Upper lobe of left lung (tissue), 6 donors: ENCODE measurements around the gene WNT8B. TPM values are rescaled to one million over a fixed set of nuclear protein-coding genes. Genes with fewer than 3 reads are reported as not detected.

ENCODE experiments used
- ATAC-seq, 2 donors: fragments of 200-7000 bp; cut with Tn5 transposase; one replicate each; pipeline ENCODE4 v1.9.1; 2022; ENCODE audit warnings: mild to moderate bottlenecking in 2 of 2, moderate library complexity in 2 of 2; ENCODE audit not compliant: low FRiP score in 2 of 2
- DNase-seq, 2 donors: peaks; one replicate each; pipeline ENCODE4 v3.0.0-alpha.2; 2019 to 2020
- H3K27ac ChIP-seq, 4 donors: fragments of 200-600 bp; sonication (generic); one replicate each; pipeline ENCODE4 v1.5.1; 2016 to 2019
- H3K27me3 ChIP-seq, 4 donors: fragments of 200-600 bp; sonication (generic); one replicate each; pipeline ENCODE4 v1.5.1; 2017 to 2019
- H3K36me3 ChIP-seq, 4 donors: fragments of 200-600 bp; sonication (generic); one replicate each; pipeline ENCODE4 v1.5.1; 2016 to 2019
- H3K4me1 ChIP-seq, 4 donors: fragments of 200-600 bp; sonication (generic); one replicate each; pipeline ENCODE4 v1.5.1; 2018 to 2019
- H3K4me3 ChIP-seq, 4 donors: fragments of 200-600 bp; sonication (generic); one replicate each; pipeline ENCODE4 v1.5.1; 2017 to 2019; ENCODE audit warnings: mild to moderate bottlenecking in 2 of 4, moderate library complexity in 1 of 4
- H3K9me3 ChIP-seq, 4 donors: fragments of 200-600 bp; sonication (generic); one replicate each; pipeline ENCODE4 v1.5.1; 2018 to 2019
- CTCF ChIP-seq, 6 experiments: fragments of 450-650 bp in 4 of 6; fragments of 200-600 bp in 2 of 6; sonication (generic) in 2 of 6; IDR thresholded peaks; one replicate each; pipeline ENCODE4 v1.5.1; 2016 to 2019; ENCODE audit warnings: antibody characterized with exemption in 6 of 6
- EP300 ChIP-seq, 4 donors: sonication (generic); formaldehyde crosslinking; IDR thresholded peaks; one replicate each; pipeline ENCODE4 v1.5.1; 2017; ENCODE audit warnings: antibody characterized with exemption in 4 of 4, control low read depth in 2 of 4
- POLR2A ChIP-seq, 4 donors: fragments of 450-650 bp; IDR thresholded peaks; one replicate each; pipeline ENCODE4 v1.5.1; 2016 to 2017; ENCODE audit warnings: antibody characterized with exemption in 4 of 4, mild to moderate bottlenecking in 2 of 4
- POLR2AphosphoS5 ChIP-seq, 2 donors: sonication (generic); formaldehyde crosslinking; IDR thresholded peaks; one replicate each; pipeline ENCODE4 v1.5.1; 2017; ENCODE audit warnings: antibody characterized with exemption in 2 of 2
- WGBS, 2 donors: methylation state at CpG; one replicate each; pipeline ENCODE4 v1.1.5; 2017 to 2018; 5-methylcytosine and 5-hydroxymethylcytosine counted together
- total RNA-seq, 6 donors: library from RNA; depleted of rRNA in 4 of 6; stranded (reverse); fragments of >200 nt in 4 of 6; gene quantifications; one replicate each; pipeline versions ENCODE4 v1.1.0 to v1.2.1, GENCODE V29; 2016 to 2021
- donor health status: DM: no; HTN: no; CAD: no; lungs with moderate emphysema.
- donor health status: DM: no; HTN: yes; CAD: no; lungs with severe emphysema.

Gene WNT8B
- total RNA-seq, 6 donors from 2014 or later = 0.17 TPM; not detected in 5

DNA sequence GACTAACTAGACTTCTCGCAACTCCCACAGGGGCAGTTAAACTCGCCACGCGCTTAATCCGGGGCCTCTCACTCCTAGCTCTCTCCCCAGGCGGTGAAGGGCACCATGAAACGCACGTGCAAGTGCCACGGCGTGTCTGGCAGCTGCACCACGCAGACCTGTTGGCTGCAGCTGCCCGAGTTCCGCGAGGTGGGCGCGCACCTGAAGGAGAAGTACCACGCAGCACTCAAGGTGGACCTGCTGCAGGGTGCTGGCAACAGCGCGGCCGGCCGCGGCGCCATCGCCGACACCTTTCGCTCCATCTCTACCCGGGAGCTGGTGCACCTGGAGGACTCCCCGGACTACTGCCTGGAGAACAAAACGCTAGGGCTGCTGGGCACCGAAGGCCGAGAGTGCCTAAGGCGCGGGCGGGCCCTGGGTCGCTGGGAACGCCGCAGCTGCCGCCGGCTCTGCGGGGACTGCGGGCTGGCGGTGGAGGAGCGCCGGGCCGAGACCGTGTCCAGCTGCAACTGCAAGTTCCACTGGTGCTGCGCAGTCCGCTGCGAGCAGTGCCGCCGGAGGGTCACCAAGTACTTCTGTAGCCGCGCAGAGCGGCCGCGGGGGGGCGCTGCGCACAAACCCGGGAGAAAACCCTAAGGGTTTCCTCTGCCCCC is 19.5 kb downstream of the WNT8B start:
- DNase-seq (peak; percentile 81 to 95), ATAC-seq (peak; percentile 82 to 91)
- no peak for TF ChIP-seq EP300 (IDR thresholded peaks at IDR 0.05)
- TF ChIP-seq CTCF (IDR thresholded peaks at IDR 0.05) = peak; percentile 55 to 82 (median 72)
- no peak for TF ChIP-seq POLR2AphosphoS5 (IDR thresholded peaks at IDR 0.05)
- WGBS, 2 donors = 1 to 2% methylated on average over 12 to 30 of the region's 59 CpGs
- peaks cover 13 to 20% (median 18%) of the 10 kb centered on the region in 4 donors for H3K4me1 ChIP-seq
- H3K27ac ChIP-seq = no peak overlapping the region
- peaks cover 0 to 15% (median 5%) of the 10 kb centered on the region in 4 donors for H3K36me3 ChIP-seq
- H3K27me3 ChIP-seq = no peaks in the 10 kb centered on the region
- no peaks in the 10 kb centered on the region for H3K9me3 ChIP-seq
- peak overlapping the region in 3 of 4 donors; percentile 46 to 60 (median 57) for H3K4me3 ChIP-seq

- H3K4me1 ChIP-seq = peaks cover 13 to 20% (median 18%) of the 10 kb centered on the region in 4 donors
- no peaks in the 10 kb centered on the region for H3K27me3 ChIP-seq
- no peak overlapping the region for H3K27ac ChIP-seq
- peaks cover 0 to 20% (median 8%) of the 10 kb centered on the region in 4 donors for H3K36me3 ChIP-seq
- no peak for ATAC-seq
- no peaks in the 10 kb centered on the region for H3K9me3 ChIP-seq
- no peak for DNase-seq
- H3K4me3 ChIP-seq = peak overlapping the region in 3 of 4 donors; percentile 46 to 60 (median 57)
- TF ChIP-seq POLR2AphosphoS5 (IDR thresholded peaks at IDR 0.05) (no peak), CTCF (IDR thresholded peaks at IDR 0.05) (no peak)
- 37 to 48% methylated on average over 5 of the region's 5 CpGs for WGBS, 2 donors
These were observed 20.0 kb downstream of the WNT8B start for GRCh38 chr10:100482834-100483185.

DNA sequence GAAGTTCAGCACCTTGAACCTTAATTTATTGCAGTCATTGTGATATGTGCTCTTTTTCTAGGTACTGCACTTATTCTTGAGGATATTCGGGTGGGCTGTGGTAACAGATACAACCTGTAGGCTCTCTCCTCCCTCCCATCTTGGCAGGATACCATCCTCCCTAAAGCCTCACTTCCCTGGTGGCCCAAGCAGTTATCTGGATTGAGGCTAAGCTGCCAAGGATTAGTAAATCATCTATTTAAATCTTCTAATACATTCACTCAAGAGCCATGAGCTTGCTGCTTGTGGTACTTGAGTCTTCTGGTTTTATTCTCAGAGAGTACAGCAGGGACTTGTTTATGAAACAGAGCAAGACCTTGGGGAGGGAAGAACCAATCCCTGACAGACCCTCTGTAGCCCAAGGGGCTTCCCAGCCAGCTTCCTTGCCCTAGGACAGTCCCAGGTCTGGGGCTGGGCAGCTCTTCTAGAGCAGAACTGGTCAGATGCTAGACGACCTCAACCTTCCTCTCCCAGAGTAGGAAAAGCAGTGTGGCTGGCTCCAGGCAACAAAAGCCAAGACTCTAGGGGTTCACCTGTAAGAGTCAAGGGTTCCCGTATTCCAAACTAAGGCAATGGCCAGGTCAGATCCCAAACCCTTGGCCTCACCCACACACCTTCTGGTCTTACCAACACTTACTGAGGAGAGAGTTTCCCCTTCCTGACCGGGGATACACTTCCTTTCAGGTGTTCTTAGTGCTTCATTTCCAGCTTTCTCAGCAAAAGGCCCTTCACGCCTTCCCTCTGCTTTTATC is 21.3 kb downstream of the WNT8B start:
- DNase-seq (no peak), ATAC-seq (no peak)
- Histone ChIP-seq H3K36me3 (peaks cover 0 to 31% (median 18%) of the 10 kb centered on the region in 4 donors), H3K27me3 (no peaks in the 10 kb centered on the region), H3K4me1 (peaks cover 13 to 20% (median 18%) of the 10 kb centered on the region in 4 donors), H3K27ac (no peak overlapping the region), H3K9me3 (no peaks in the 10 kb centered on the region), H3K4me3 (no peak overlapping the region)
- TF ChIP-seq CTCF (IDR thresholded peaks at IDR 0.05) (no peak), POLR2AphosphoS5 (IDR thresholded peaks at IDR 0.05) (no peak), EP300 (IDR thresholded peaks at IDR 0.05) (no peak), POLR2A (IDR thresholded peaks at IDR 0.05) (no peak)
- 84 to 86% methylated on average over 3 to 5 of the region's 5 CpGs for WGBS, 2 donors

- no peak overlapping the region for H3K4me3 ChIP-seq
- TF ChIP-seq CTCF (IDR thresholded peaks at IDR 0.05) (no peak), POLR2AphosphoS5 (IDR thresholded peaks at IDR 0.05) (no peak), POLR2A (IDR thresholded peaks at IDR 0.05) (no peak), EP300 (IDR thresholded peaks at IDR 0.05) (no peak)
- H3K27ac ChIP-seq = no peak overlapping the region
- H3K27me3 ChIP-seq = no peaks in the 10 kb centered on the region
- peaks cover 13 to 20% (median 18%) of the 10 kb centered on the region in 4 donors for H3K4me1 ChIP-seq
- peaks cover 0 to 44% (median 26%) of the 10 kb centered on the region in 4 donors for H3K36me3 ChIP-seq
- no peaks in the 10 kb centered on the region for H3K9me3 ChIP-seq
- DNase-seq (peak in 1 of 2 donors; percentile 39), ATAC-seq (no peak)
- WGBS, 2 donors = 82 to 90% methylated on average over 8 of the region's 8 CpGs
These were observed 22.6 kb downstream of the WNT8B start for GRCh38 chr10:100485366-100485765.
